ENCODE measurements around the gene TMPRSS7. TPM values are rescaled to one million over a fixed set of nuclear protein-coding genes. Genes with fewer than 3 reads are reported as not detected.

TMPRSS7 gene
- total and polyA plus RNA-seq, 2 of the 8 experiments (the other 6 are each of a cell fraction or from before 2014, with no cell fraction given): not detected

- Histone ChIP-seq H3K4me1 (replicated peaks in 1 of 4; ENCODE audit: control insufficient read depth in 3 of 4, insufficient read depth in 4 of 4, low read length in 3 of 4) (peaks cover 3 to 10% (median 6%) of the 10 kb centered on the region in 4 experiments; a peak in 5 of 7 replicates), H3K79me2 (ENCODE audit: control insufficient read depth in 1 of 2, insufficient read depth in 2 of 2, low read length in 2 of 2) (no peaks in the 10 kb centered on the region), H3K4me2 (ENCODE audit: insufficient read depth in 1 of 2, low read depth in 2 of 2, low read length in 2 of 2) (peak overlapping the region; percentile 40 to 92; a peak in 3 of 4 replicates), H3K36me3 (ENCODE audit: control insufficient read depth in 2 of 4, insufficient read depth in 4 of 4, low read length in 3 of 4) (peaks cover 0 to 3% (median 1%) of the 10 kb centered on the region in 4 experiments; a peak in 3 of 8 replicates), H3K9me3 (ENCODE audit: insufficient read depth in 2 of 2, low read depth in 1 of 2, low read length in 1 of 2) (no peaks in the 10 kb centered on the region), H3K4ac (replicated peaks; ENCODE audit: insufficient read length, low read depth, low read length) (no peak overlapping the region), H4K91ac (replicated peaks; ENCODE audit: insufficient read length, low read length) (no peak overlapping the region), H2AFZ (ENCODE audit: low read length) (no peak overlapping the region), H2BK12ac (ENCODE audit: low read depth, low read length) (no peak overlapping the region), H3K18ac (ENCODE audit: extremely low read depth, low read length) (no peak overlapping the region), H3K23ac (ENCODE audit: insufficient read length) (no peak overlapping the region), H4K8ac (ENCODE audit: extremely low read depth, insufficient read depth, low read length) (no peak overlapping the region), H3K14ac (ENCODE audit: insufficient read length) (no peak overlapping the region), H3K9ac (replicated peaks in 1 of 4; ENCODE audit: extremely low read depth in 1 of 4, low read depth in 3 of 4, low read length in 3 of 4) (no peak overlapping the region), H3K79me1 (ENCODE audit: low read depth, low read length) (no peaks in the 10 kb centered on the region), H3K4me3 (ENCODE audit: extremely low read depth in 1 of 4, insufficient read depth in 2 of 4, low read depth in 3 of 4, low read length in 4 of 4) (peak overlapping the region in 1 of 4 experiments; percentile 70; a peak in 3 of 8 replicates), H3K56ac (replicated peaks; ENCODE audit: insufficient read length, low read depth, low read length) (no peak overlapping the region), H2BK5ac (ENCODE audit: low read depth, low read length) (no peak overlapping the region), H2BK20ac (ENCODE audit: low read length) (no peak overlapping the region), H4K5ac (ENCODE audit: insufficient read length, low read depth, low read length) (no peak overlapping the region), H3K23me2 (ENCODE audit: low read depth, low read length) (peaks cover 12% of the 10 kb centered on the region), H3K27ac (ENCODE audit: low read depth, low read length) (no peak overlapping the region), H2AK5ac (ENCODE audit: low read depth, low read length) (no peak overlapping the region), H2BK15ac (ENCODE audit: low read length) (no peak overlapping the region), H4K20me1 (replicated peaks in 1 of 2; ENCODE audit: control insufficient read depth in 1 of 2, insufficient read depth in 2 of 2, low read length in 2 of 2) (peaks cover 3% of the 10 kb centered on the region in 2 experiments), H3K27me3 (replicated peaks in 1 of 4; ENCODE audit: control insufficient read depth in 3 of 4, extremely low read depth in 1 of 4, insufficient read depth in 3 of 4, low read length in 3 of 4) (peaks cover 1 to 22% (median 9%) of the 10 kb centered on the region in 4 experiments; a peak in 4 of 7 replicates), H2BK120ac (replicated peaks; ENCODE audit: low read depth, low read length) (no peak overlapping the region)
- ChIA-PET POLR2A (ENCODE audit: partially characterized antibody) (interaction anchor here (1.0 to 4.1 kb wide), 2 partner anchors 12 to 283 kb away, joined by 3 to 22 read pairs; no protein-coding TSS in a partner anchor), CTCF (ENCODE audit: partially characterized antibody) (interaction anchor here (1.2 to 21.3 kb wide), 7 partner anchors 11 to 332 kb away, joined by 3 to 384 read pairs (median 7); no protein-coding TSS in a partner anchor)
- no peak for FAIRE-seq
- WGBS, 2 experiments (ENCODE audit: extremely low coverage in 1 of 2, insufficient coverage in 1 of 2, insufficient read length in 1 of 2, insufficient replicate concordance in 2 of 2, low coverage in 1 of 2, low lambda C conversion rate in 2 of 2, missing lambda C conversion rate in 1 of 2): 41% methylated on average over 2 of the region's 2 CpGs; no CpG with 5 or more reads in 1 of the 2 experiments
- DNase-seq (ENCODE audit: low read depth in 1 of 2, low spot score in 2 of 2): no peak
- TF ChIP-seq TEAD4 (IDR thresholded peaks at IDR 0.05; ENCODE audit: low read depth, low read length): no peak
Measured at GRCh38 chr3:112000966-112001365, 33.6 kb upstream of the TMPRSS7 start.
